Osteoblast (primary cell): ENCODE measurements around the gene TSSK6. TPM values are rescaled to one million over a fixed set of nuclear protein-coding genes. Genes with fewer than 3 reads are reported as not detected.

Experiments
- DNase-seq: peaks from one replicate; pipeline ENCODE4 v3.0.0; 2011; ENCODE audit warnings: low spot score, mixed read lengths; ENCODE audit not compliant: insufficient read length; ENCODE audit errors: missing footprints
- H2AFZ ChIP-seq: 2 replicates; pipeline ENCODE4 v1.6.0; 2011; ENCODE audit warnings: mild to moderate bottlenecking, low read length
- H3K27ac ChIP-seq: 2 replicates; pipeline ENCODE4 v1.5.1; 2011; ENCODE audit warnings: mild to moderate bottlenecking, low read depth, low read length, moderate library complexity
- H3K27me3 ChIP-seq: 2 replicates; pipeline ENCODE4 v1.6.0; 2012; ENCODE audit warnings: mild to moderate bottlenecking, control low read depth, inconsistent platforms, low read length, moderate library complexity; ENCODE audit not compliant: insufficient read depth
- H3K36me3 ChIP-seq: 2 replicates; pipeline ENCODE4 v1.5.1; 2011; ENCODE audit warnings: mild to moderate bottlenecking, low read length, control low read depth, moderate library complexity; ENCODE audit not compliant: insufficient read depth
- H3K4me1 ChIP-seq: 2 replicates; pipeline ENCODE4 v1.5.1; 2011; ENCODE audit warnings: mild to moderate bottlenecking, low read length, control low read depth, moderate library complexity; ENCODE audit not compliant: insufficient read depth
- H3K4me2 ChIP-seq: 2 replicates; pipeline ENCODE4 v1.6.0; 2011; ENCODE audit warnings: mild to moderate bottlenecking, low read length; ENCODE audit not compliant: insufficient read depth
- H3K4me3 ChIP-seq: fragments of 200-600 bp; sonication (generic); 3 replicates; pipeline ENCODE4 v1.5.1; 2012; ENCODE audit warnings: mild to moderate bottlenecking, low read length, inconsistent platforms; ENCODE audit not compliant: insufficient read depth
- H3K79me2 ChIP-seq: 2 replicates; pipeline ENCODE4 v1.6.0; 2012; ENCODE audit warnings: mild to moderate bottlenecking, low read length, control low read depth, inconsistent platforms; ENCODE audit not compliant: insufficient read depth
- H3K9me3 ChIP-seq: 2 replicates; pipeline ENCODE4 v1.5.1; 2011; ENCODE audit warnings: low read depth, low read length, control low read depth
- H4K20me1 ChIP-seq: 2 replicates; pipeline ENCODE4 v1.6.0; 2012; ENCODE audit warnings: mild to moderate bottlenecking, low read length, control low read depth; ENCODE audit not compliant: insufficient read depth
- CTCF ChIP-seq: IDR thresholded peaks from 2 replicates; pipeline ENCODE4 v1.5.1; 2011; ENCODE audit warnings: mild to moderate bottlenecking, low read depth, low read length, moderate library complexity; ENCODE audit errors: extremely low read depth
- total RNA-seq: library from RNA; depleted of rRNA; stranded (reverse); fragments of >200 nt; gene quantifications from 2 replicates; pipeline ENCODE4 v1.2.3, GENCODE V29; 2012

TSSK6 gene
- total RNA-seq, 1 donor = 4.3 TPM

GRCh38 chr19:19542507-19542906 lies 27.2 kb upstream of the TSSK6 start:
- Histone ChIP-seq H3K4me2 (no peak overlapping the region), H3K4me1 (peaks cover 11% of the 10 kb centered on the region), H2AFZ (no peak overlapping the region), H3K27ac (no peak overlapping the region), H3K36me3 (no peaks in the 10 kb centered on the region), H3K9me3 (no peaks in the 10 kb centered on the region), H3K27me3 (peaks cover 14% of the 10 kb centered on the region), H4K20me1 (no peaks in the 10 kb centered on the region), H3K79me2 (no peaks in the 10 kb centered on the region), H3K4me3 (no peak overlapping the region)
- DNase-seq = peak; percentile 87
- no peak for TF ChIP-seq CTCF

- Histone ChIP-seq H3K36me3 (no peaks in the 10 kb centered on the region), H4K20me1 (no peaks in the 10 kb centered on the region), H3K4me3 (no peak overlapping the region), H3K4me2 (no peak overlapping the region), H3K27ac (no peak overlapping the region), H3K4me1 (peaks cover 11% of the 10 kb centered on the region), H3K79me2 (no peaks in the 10 kb centered on the region), H3K9me3 (no peaks in the 10 kb centered on the region), H3K27me3 (peaks cover 14% of the 10 kb centered on the region), H2AFZ (no peak overlapping the region)
- TF ChIP-seq CTCF = no peak
- peak; percentile 81 for DNase-seq
Measured at GRCh38 chr19:19541616-19542015, 26.3 kb upstream of the TSSK6 start.

GRCh38 chr19:19540715-19541515 lies 25.6 kb upstream of the TSSK6 start:
- no peak for TF ChIP-seq CTCF
- H3K4me1 ChIP-seq = peaks cover 11% of the 10 kb centered on the region
- H3K36me3 ChIP-seq = no peaks in the 10 kb centered on the region
- H3K27ac ChIP-seq = no peak overlapping the region
- H3K4me2 ChIP-seq = no peak overlapping the region
- H4K20me1 ChIP-seq = no peaks in the 10 kb centered on the region
- no peak overlapping the region for H3K4me3 ChIP-seq
- peaks cover 14% of the 10 kb centered on the region for H3K27me3 ChIP-seq
- no peaks in the 10 kb centered on the region for H3K79me2 ChIP-seq
- peak; percentile 97 for DNase-seq
- H2AFZ ChIP-seq = no peak overlapping the region
- H3K9me3 ChIP-seq = no peaks in the 10 kb centered on the region

- peaks cover 11% of the 10 kb centered on the region for H3K4me1 ChIP-seq
- H3K27me3 ChIP-seq = peaks cover 14% of the 10 kb centered on the region
- TF ChIP-seq CTCF = no peak
- no peaks in the 10 kb centered on the region for H3K36me3 ChIP-seq
- H3K27ac ChIP-seq = no peak overlapping the region
- H3K79me2 ChIP-seq = no peaks in the 10 kb centered on the region
- H2AFZ ChIP-seq = no peak overlapping the region
- H4K20me1 ChIP-seq = no peaks in the 10 kb centered on the region
- no peak overlapping the region for H3K4me3 ChIP-seq
- H3K9me3 ChIP-seq = no peaks in the 10 kb centered on the region
- DNase-seq = peak; percentile 91
- H3K4me2 ChIP-seq = no peak overlapping the region
Measured at GRCh38 chr19:19540064-19540714, 24.8 kb upstream of the TSSK6 start.
